ENCODE data around the gene TPST2.

- no peak for TF ChIP-seq CTCF (IDR thresholded peaks at IDR 0.05)
- no peak for TF ChIP-seq USF2 (IDR thresholded peaks at IDR 0.05)
- no peak for TF ChIP-seq JUN (IDR thresholded peaks at IDR 0.05)
- TF ChIP-seq TFCP2L1 (CRISPR knock-in tag; IDR thresholded peaks at IDR 0.05): no peak
- no peak for TF ChIP-seq NPAS2 (CRISPR knock-in tag; IDR thresholded peaks at IDR 0.05; ENCODE audit: borderline replicate concordance)
- no peak for TF ChIP-seq POLR2AphosphoS2 (conservative IDR thresholded peaks at IDR 0.05; ENCODE audit: low read length)
- no peak for TF ChIP-seq ZFP36 (IDR thresholded peaks at IDR 0.05; ENCODE audit: borderline replicate concordance, partially characterized antibody)
- no peak for TF ChIP-seq BHLHE40 (IDR thresholded peaks at IDR 0.05; ENCODE audit: low read depth, low read length)
- TF ChIP-seq REST (IDR thresholded peaks at IDR 0.05): no peak
- TF ChIP-seq FOXS1 (CRISPR knock-in tag; IDR thresholded peaks at IDR 0.05): no peak
- no peak for TF ChIP-seq RAD21 (conservative IDR thresholded peaks at IDR 0.05 in 1 of 2, IDR thresholded peaks at IDR 0.05 in 1 of 2)
- no peak for TF ChIP-seq ELK1 (IDR thresholded peaks at IDR 0.05; ENCODE audit: low read depth, low read length)
- TF ChIP-seq MAX (IDR thresholded peaks at IDR 0.05): no peak
- no peak for TF ChIP-seq RFX5 (IDR thresholded peaks at IDR 0.05)
These were observed 73.4 kb downstream of the TPST2 start for GRCh38 chr22:26516503-26516902.
